MM.1S (cell line): ENCODE data around the gene OR6F1.
"Not testable (repeated sequence)": the region's sequence is repeated elsewhere in the genome, so short reads cannot be mapped to it uniquely, and the experiment has no call there.

ENCODE experiments used
- DNase-seq: peaks from one replicate; pipeline ENCODE4 v3.0.0-alpha.2; 2015
- H2AFZ ChIP-seq: fragments of 300-600 bp; sonication (generic); 2 replicates; pipeline ENCODE4 v1.6.0; 2016; ENCODE audit warnings: antibody characterized with exemption, low read length
- H3F3A ChIP-seq: fragments of 300-600 bp; sonication (generic); 2 replicates; pipeline ENCODE4 v1.6.1; 2016; ENCODE audit warnings: mild to moderate bottlenecking, antibody characterized with exemption, low read length, moderate library complexity, mixed read lengths; ENCODE audit not compliant: insufficient read depth
- H3K27ac ChIP-seq: fragments of 300-600 bp; sonication (generic); 2 replicates; pipeline ENCODE4 v1.5.1; 2016; ENCODE audit warnings: mild to moderate bottlenecking, low read length
- H3K27me3 ChIP-seq: fragments of 300-600 bp; sonication (generic); replicated peaks from 2 replicates; pipeline ENCODE4 v1.6.0; 2016; ENCODE audit warnings: low read length; ENCODE audit not compliant: insufficient read depth
- H3K36me3 ChIP-seq: fragments of 300-600 bp; sonication (generic); replicated peaks from 2 replicates; pipeline ENCODE4 v1.6.1; 2016; ENCODE audit warnings: mild to moderate bottlenecking, low read length, mixed read lengths; ENCODE audit not compliant: insufficient read depth
- H3K4me1 ChIP-seq: fragments of 300-600 bp; sonication (generic); 2 replicates; pipeline ENCODE4 v1.6.1; 2016; ENCODE audit warnings: low read length, mixed read lengths
- H3K4me2 ChIP-seq: fragments of 300-600 bp; sonication (generic); 2 replicates; pipeline ENCODE4 v1.6.0; 2016; ENCODE audit warnings: low read depth, low read length
- H3K4me3 ChIP-seq: fragments of 300-600 bp; sonication (generic); 2 replicates; pipeline ENCODE4 v1.5.1; 2016; ENCODE audit warnings: low read length, mixed read lengths
- H3K79me2 ChIP-seq: fragments of 300-600 bp; sonication (generic); 2 replicates; pipeline ENCODE4 v1.6.1; 2016; ENCODE audit warnings: mixed run types, low read length, mixed read lengths
- H3K9ac ChIP-seq: fragments of 300-600 bp; sonication (generic); 2 replicates; pipeline ENCODE4 v1.6.1; 2016; ENCODE audit warnings: low read length, mixed read lengths
- H3K9me2 ChIP-seq: fragments of 300-600 bp; sonication (generic); replicated peaks from 2 replicates; pipeline ENCODE4 v1.6.1; 2016; ENCODE audit warnings: mild to moderate bottlenecking, low read length, mixed read lengths; ENCODE audit not compliant: insufficient read depth
- H3K9me3 ChIP-seq: fragments of 300-600 bp; sonication (generic); replicated peaks from 2 replicates; pipeline ENCODE4 v1.6.1; 2016; ENCODE audit warnings: mild to moderate bottlenecking, low read length, mixed read lengths; ENCODE audit not compliant: insufficient read depth
- H4K20me1 ChIP-seq: fragments of 300-600 bp; sonication (generic); 2 replicates; pipeline ENCODE4 v1.6.1; 2016; ENCODE audit warnings: mild to moderate bottlenecking, low read length, moderate library complexity, mixed read lengths; ENCODE audit not compliant: insufficient read depth
- EZH2 ChIP-seq: fragments of 300-600 bp; sonication (generic); optimal IDR thresholded peaks from 2 replicates; pipeline ENCODE3; 2017; ENCODE audit warnings: low read depth, mild to moderate bottlenecking, antibody characterized with exemption, low read length, mixed read lengths
- EZH2phosphoT487 ChIP-seq: fragments of 300-600 bp; sonication (generic); IDR thresholded peaks from 2 replicates; pipeline ENCODE4 v1.6.1; 2018; ENCODE audit warnings: antibody characterized with exemption, low read length
- TF ChIP-seq, protein P1 (sequence below): fragments of 300-600 bp; sonication (generic); IDR thresholded peaks from 2 replicates; pipeline ENCODE4 v1.5.1; 2016; ENCODE audit warnings: antibody characterized with exemption, low read length, mixed read lengths

The OR6F1 gene

DNA sequence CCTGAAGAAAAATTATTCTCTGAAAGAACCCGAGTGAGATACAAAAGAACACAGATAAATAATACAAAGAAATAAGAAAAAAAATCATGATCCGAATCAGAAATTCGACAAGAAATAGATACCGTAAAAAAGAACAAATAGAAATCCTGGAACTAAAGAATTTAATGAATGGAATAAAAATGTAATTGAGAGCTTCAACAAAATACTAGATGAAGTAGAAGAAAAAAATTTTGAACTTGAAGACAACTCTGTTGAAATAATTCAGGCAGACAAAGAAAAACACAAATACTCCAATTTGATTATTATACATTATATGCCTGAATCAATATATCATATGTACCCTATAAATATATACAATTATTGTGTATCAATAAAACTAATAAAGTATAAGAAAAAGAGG is 4.8 kb upstream of the OR6F1 start:
- Histone ChIP-seq H3K9ac (no peak overlapping the region), H3K4me1 (no peaks in the 10 kb centered on the region), H4K20me1 (no peaks in the 10 kb centered on the region), H3K9me2 (no peaks in the 10 kb centered on the region), H3K27me3 (no peaks in the 10 kb centered on the region), H2AFZ (no peak overlapping the region), H3K79me2 (no peaks in the 10 kb centered on the region), H3K27ac (no peak overlapping the region), H3K9me3 (no peaks in the 10 kb centered on the region), H3K36me3 (no peaks in the 10 kb centered on the region), H3F3A (no peaks in the 10 kb centered on the region), H3K4me2 (no peak overlapping the region), H3K4me3 (no peak overlapping the region)
- TF ChIP-seq, protein P1, sequence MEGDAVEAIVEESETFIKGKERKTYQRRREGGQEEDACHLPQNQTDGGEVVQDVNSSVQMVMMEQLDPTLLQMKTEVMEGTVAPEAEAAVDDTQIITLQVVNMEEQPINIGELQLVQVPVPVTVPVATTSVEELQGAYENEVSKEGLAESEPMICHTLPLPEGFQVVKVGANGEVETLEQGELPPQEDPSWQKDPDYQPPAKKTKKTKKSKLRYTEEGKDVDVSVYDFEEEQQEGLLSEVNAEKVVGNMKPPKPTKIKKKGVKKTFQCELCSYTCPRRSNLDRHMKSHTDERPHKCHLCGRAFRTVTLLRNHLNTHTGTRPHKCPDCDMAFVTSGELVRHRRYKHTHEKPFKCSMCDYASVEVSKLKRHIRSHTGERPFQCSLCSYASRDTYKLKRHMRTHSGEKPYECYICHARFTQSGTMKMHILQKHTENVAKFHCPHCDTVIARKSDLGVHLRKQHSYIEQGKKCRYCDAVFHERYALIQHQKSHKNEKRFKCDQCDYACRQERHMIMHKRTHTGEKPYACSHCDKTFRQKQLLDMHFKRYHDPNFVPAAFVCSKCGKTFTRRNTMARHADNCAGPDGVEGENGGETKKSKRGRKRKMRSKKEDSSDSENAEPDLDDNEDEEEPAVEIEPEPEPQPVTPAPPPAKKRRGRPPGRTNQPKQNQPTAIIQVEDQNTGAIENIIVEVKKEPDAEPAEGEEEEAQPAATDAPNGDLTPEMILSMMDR: no peak
- TF ChIP-seq EZH2phosphoT487 (no peak), EZH2 (no peak)
- no peak for DNase-seq

DNA sequence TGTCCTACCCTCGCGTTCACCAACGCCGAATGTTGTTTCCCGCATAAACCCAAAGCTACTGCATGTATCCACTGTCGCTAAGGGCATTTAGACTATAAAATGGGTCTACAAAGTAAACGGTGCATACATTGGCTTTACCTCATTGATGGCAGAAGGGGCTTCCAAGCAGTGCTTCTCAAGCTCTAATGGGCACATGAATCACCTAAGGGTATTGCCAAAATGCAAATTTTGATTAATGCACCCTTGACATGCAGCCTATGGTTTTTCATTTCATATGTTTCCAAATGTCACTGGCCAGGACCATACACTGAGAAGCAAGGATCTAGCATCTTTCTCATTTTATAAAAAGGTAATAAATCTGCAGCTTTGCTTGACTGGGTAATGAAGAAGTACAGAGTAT is 2.7 kb downstream of the OR6F1 start:
- Histone ChIP-seq H3K36me3 (no peaks in the 10 kb centered on the region), H3K9ac (no peak overlapping the region), H3K9me3 (no peaks in the 10 kb centered on the region), H3K4me3 (no peak overlapping the region), H3K4me1 (no peaks in the 10 kb centered on the region), H3K27ac (no peak overlapping the region), H3K79me2 (no peaks in the 10 kb centered on the region), H3K9me2 (no peaks in the 10 kb centered on the region), H3F3A (no peaks in the 10 kb centered on the region), H3K4me2 (no peak overlapping the region), H2AFZ (no peak overlapping the region), H4K20me1 (no peaks in the 10 kb centered on the region), H3K27me3 (no peaks in the 10 kb centered on the region)
- TF ChIP-seq EZH2 (no peak), EZH2phosphoT487 (no peak)
- TF ChIP-seq, protein P1: no peak
- DNase-seq: no peak

DNA sequence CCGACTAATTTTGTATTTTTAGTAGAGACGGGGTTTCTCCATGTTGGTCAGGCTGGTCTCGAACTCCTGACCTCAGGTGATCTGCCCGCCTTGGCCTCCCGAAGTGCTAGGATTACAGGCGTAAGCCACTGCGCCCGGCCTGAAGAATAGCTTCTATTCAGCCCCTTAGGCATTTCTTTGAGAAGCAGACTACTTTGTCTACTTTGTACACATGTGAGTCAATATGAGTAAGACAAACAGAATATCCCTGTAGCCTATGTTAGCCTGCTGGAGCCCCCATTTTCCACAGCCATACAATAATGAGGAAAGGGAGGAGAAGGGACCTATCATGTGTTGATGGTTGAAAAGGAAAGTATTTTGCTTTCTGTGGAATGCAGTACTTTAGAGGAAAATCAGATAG is 5.8 kb downstream of the OR6F1 start:
- H3K9ac ChIP-seq, H4K20me1 ChIP-seq, H3K4me2 ChIP-seq, H3F3A ChIP-seq, H2AFZ ChIP-seq, H3K27me3 ChIP-seq, DNase-seq, H3K4me3 ChIP-seq, H3K79me2 ChIP-seq, H3K36me3 ChIP-seq, H3K9me3 ChIP-seq, H3K4me1 ChIP-seq, H3K9me2 ChIP-seq, H3K27ac ChIP-seq: not testable (repeated sequence)

DNA sequence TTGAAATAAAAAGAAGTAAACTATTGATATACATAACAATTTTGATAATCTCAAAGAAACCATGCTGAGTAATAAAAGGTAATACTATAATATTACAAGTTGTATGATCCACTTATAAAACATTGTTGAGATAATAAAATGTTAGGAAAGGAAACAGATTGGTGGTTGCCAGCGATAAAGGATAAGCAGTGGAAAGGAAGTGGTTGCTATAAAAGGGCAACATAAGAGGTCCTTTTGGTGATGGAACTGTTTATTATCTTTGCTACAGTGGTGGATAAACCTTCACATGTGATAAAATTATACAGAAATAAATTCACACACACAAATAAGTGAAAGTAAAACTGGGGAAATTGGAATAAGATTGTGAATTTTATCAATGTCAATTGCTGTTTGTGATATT is 15.1 kb downstream of the OR6F1 start:
- no peaks in the 10 kb centered on the region for H3K79me2 ChIP-seq
- H3K4me1 ChIP-seq: no peaks in the 10 kb centered on the region
- no peaks in the 10 kb centered on the region for H3F3A ChIP-seq
- no peak overlapping the region for H2AFZ ChIP-seq
- no peaks in the 10 kb centered on the region for H3K9me3 ChIP-seq
- DNase-seq: no peak
- H3K27me3 ChIP-seq: no peaks in the 10 kb centered on the region
- no peaks in the 10 kb centered on the region for H4K20me1 ChIP-seq
- no peak overlapping the region for H3K4me3 ChIP-seq
- no peak overlapping the region for H3K9ac ChIP-seq
- no peak overlapping the region for H3K27ac ChIP-seq
- no peak for TF ChIP-seq EZH2
- TF ChIP-seq, protein P1: no peak
- no peak for TF ChIP-seq EZH2phosphoT487
- no peaks in the 10 kb centered on the region for H3K9me2 ChIP-seq
- H3K4me2 ChIP-seq: no peak overlapping the region
- no peaks in the 10 kb centered on the region for H3K36me3 ChIP-seq
